Measurements from ENCODE around the gene FAM200B.

DNA sequence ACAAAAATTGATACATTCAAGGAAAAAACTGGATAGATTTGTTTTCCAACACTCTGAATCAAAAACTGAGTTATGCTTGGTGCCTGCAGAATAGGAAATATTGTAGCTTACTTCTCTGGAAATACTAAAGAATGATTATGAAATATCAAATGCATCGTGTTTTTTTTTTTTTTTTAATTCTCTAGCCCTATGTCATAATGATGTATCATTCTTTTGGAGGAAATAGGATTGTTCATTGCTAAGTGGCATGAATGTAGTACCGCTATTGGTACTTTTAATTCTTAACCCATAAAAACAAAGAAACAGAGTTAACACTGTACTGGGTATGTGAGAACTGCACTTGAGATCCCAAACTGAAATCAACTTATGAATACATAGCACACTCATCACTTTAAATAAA lies 7.6 kb upstream of the FAM200B start:
- TF ChIP-seq POLR2AphosphoS5 (IDR thresholded peaks at IDR 0.05) (no peak), POLR2A (IDR thresholded peaks at IDR 0.05) (no peak)
- TF ChIP-seq, protein P1, sequence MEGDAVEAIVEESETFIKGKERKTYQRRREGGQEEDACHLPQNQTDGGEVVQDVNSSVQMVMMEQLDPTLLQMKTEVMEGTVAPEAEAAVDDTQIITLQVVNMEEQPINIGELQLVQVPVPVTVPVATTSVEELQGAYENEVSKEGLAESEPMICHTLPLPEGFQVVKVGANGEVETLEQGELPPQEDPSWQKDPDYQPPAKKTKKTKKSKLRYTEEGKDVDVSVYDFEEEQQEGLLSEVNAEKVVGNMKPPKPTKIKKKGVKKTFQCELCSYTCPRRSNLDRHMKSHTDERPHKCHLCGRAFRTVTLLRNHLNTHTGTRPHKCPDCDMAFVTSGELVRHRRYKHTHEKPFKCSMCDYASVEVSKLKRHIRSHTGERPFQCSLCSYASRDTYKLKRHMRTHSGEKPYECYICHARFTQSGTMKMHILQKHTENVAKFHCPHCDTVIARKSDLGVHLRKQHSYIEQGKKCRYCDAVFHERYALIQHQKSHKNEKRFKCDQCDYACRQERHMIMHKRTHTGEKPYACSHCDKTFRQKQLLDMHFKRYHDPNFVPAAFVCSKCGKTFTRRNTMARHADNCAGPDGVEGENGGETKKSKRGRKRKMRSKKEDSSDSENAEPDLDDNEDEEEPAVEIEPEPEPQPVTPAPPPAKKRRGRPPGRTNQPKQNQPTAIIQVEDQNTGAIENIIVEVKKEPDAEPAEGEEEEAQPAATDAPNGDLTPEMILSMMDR (IDR thresholded peaks at IDR 0.05), result no peak
